SIG-M5 treated with dmso at 0.1 percent for 504 hours (cell line): Measurements from ENCODE around the gene SLC12A9.

Experiments
- DNase-seq: peaks from one replicate; lab custom pipeline; 2025; ENCODE audit not compliant: unreplicated experiment; lab: John Stamatoyannopoulos, UW

Gene SLC12A9

GRCh38 chr7:100894860-100895700 lies 42.6 kb downstream of the SLC12A9 start:
- no peak for DNase-seq

- DNase-seq = no peak
Observed at GRCh38 chr7:100895701-100895955, 43.1 kb downstream of the SLC12A9 start, which contains the start of gene ACHE. Gene ACHE (minus strand): TSS chr7:100895888. CDS start chr7:100894232, 1,656 bp downstream.

- peak; percentile 54 for DNase-seq
Observed at GRCh38 chr7:100895956-100896731, 43.6 kb downstream of the SLC12A9 start.

GRCh38 chr7:100896732-100897608 lies 44.5 kb downstream of the SLC12A9 start:
- no peak for DNase-seq

- DNase-seq = no peak
Observed at GRCh38 chr7:100897772-100898454, 45.4 kb downstream of the SLC12A9 start.

GRCh38 chr7:100899432-100899831 lies 46.9 kb downstream of the SLC12A9 start:
- no peak for DNase-seq

- no peak for DNase-seq
Observed at GRCh38 chr7:100900978-100901377, 48.5 kb downstream of the SLC12A9 start.

GRCh38 chr7:100901921-100902332 lies 49.4 kb downstream of the SLC12A9 start:
- DNase-seq = no peak

GRCh38 chr7:100902638-100903037 lies 50.1 kb downstream of the SLC12A9 start:
- DNase-seq = no peak

GRCh38 chr7:100908512-100908911 lies 56.0 kb downstream of the SLC12A9 start:
- DNase-seq = no peak

- DNase-seq = peak; percentile 52
Observed at GRCh38 chr7:100910443-100910842, 57.9 kb downstream of the SLC12A9 start.

- no peak for DNase-seq
Observed at GRCh38 chr7:100911484-100911883, 59.0 kb downstream of the SLC12A9 start.

- no peak for DNase-seq
Observed at GRCh38 chr7:100914208-100914878, 61.8 kb downstream of the SLC12A9 start.

GRCh38 chr7:100914879-100915447 lies 62.5 kb downstream of the SLC12A9 start:
- no peak for DNase-seq
